ENCODE measurements around the gene CCDC169.
"Not testable (repeated sequence)": the region's sequence is repeated elsewhere in the genome, so short reads cannot be mapped to it uniquely, and the experiment has no call there.

Gene CCDC169

DNA sequence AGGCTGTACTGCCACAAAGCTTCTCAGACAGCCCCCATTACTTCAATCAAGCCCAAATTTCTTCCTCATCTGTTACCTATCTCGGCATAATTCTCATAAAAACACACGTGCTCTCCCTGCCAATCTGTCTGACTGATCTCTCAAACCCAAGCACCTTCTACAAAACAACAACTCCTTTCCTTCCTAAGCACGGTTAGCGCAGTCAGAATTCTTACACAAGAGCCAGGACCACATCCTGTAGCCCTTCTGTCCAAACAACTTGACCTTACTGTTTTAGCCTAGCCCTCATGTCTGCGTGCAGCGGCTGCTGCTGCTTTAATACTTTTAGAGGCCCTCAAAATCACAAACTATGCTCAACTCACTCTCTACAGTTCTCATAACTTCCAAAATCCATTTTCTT, 22.2 kb upstream of the CCDC169 start:
- H3K9me3 ChIP-seq (ENCODE audit: control insufficient read depth in 2 of 2, low read length in 2 of 2); H3K36me3 ChIP-seq (ENCODE audit: control insufficient read depth in 2 of 2, insufficient read depth in 2 of 2, low read length in 2 of 2); H3K9ac ChIP-seq (ENCODE audit: low read depth in 1 of 2, low read length in 2 of 2); H3K4me1 ChIP-seq (ENCODE audit: control insufficient read depth in 2 of 2, insufficient read depth in 2 of 2, low read length in 2 of 2); H3K27me3 ChIP-seq (ENCODE audit: control insufficient read depth in 2 of 2, insufficient read depth in 2 of 2, low read length in 2 of 2); H3K27ac ChIP-seq (ENCODE audit: low read depth in 2 of 2, low read length in 2 of 2); H3K4me3 ChIP-seq (ENCODE audit: low read length in 2 of 2): not testable (repeated sequence)

DNA sequence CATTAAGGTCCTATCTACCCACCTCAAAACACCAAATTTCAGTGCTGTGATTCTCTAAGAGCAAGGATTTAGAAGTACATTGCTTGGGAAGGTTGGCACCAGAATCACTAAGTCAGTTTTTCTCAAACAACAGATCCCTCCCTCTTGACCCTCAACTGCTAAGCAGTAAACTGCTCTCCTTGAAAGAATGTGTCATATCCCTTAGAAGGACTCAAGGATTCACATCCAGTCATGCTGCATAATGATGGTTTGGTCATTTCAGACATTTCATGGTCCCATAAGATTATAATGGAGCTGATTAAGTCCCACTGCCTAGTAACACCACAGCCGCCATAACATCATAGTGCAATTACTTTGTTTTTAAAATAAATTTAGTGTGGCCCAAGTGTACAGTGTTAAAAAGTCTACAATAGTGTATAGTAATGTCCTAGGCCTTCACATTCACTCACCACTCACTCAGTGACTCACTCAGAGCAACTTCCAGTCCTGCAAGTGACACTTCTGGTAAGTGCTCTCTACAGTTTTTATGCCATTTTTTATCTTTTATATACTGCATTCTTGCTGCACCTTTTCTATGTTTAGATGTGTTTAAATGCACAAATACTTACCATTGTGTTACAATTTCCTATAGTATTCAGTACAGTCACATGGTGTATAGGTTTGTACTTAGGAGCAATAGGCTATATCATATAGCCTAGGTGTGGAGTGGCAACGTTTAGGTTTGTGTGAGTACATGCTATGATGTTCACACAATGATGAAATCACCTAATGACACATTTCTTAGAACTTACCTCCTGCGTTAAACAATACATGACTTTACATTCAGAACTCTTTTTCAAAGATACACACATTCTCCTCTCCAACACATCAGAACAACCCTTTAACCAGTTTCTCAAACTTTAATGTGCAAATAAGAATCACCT, 15.7 kb upstream of the CCDC169 start:
- no peak overlapping the region for H3K4me3 ChIP-seq (ENCODE audit: low read length in 2 of 2)
- H3K9ac ChIP-seq (ENCODE audit: low read depth in 1 of 2, low read length in 2 of 2), result no peak overlapping the region
- H3K9me3 ChIP-seq (ENCODE audit: control insufficient read depth in 2 of 2, low read length in 2 of 2), result no peaks in the 10 kb centered on the region
- H3K27ac ChIP-seq (ENCODE audit: low read depth in 2 of 2, low read length in 2 of 2), result no peak overlapping the region
- no peaks in the 10 kb centered on the region for H3K27me3 ChIP-seq (ENCODE audit: control insufficient read depth in 2 of 2, insufficient read depth in 2 of 2, low read length in 2 of 2)
- H3K4me1 ChIP-seq (ENCODE audit: control insufficient read depth in 2 of 2, insufficient read depth in 2 of 2, low read length in 2 of 2), result no peaks in the 10 kb centered on the region
- peaks cover 0 to 3% of the 10 kb centered on the region in 2 donors for H3K36me3 ChIP-seq (ENCODE audit: control insufficient read depth in 2 of 2, insufficient read depth in 2 of 2, low read length in 2 of 2)

DNA sequence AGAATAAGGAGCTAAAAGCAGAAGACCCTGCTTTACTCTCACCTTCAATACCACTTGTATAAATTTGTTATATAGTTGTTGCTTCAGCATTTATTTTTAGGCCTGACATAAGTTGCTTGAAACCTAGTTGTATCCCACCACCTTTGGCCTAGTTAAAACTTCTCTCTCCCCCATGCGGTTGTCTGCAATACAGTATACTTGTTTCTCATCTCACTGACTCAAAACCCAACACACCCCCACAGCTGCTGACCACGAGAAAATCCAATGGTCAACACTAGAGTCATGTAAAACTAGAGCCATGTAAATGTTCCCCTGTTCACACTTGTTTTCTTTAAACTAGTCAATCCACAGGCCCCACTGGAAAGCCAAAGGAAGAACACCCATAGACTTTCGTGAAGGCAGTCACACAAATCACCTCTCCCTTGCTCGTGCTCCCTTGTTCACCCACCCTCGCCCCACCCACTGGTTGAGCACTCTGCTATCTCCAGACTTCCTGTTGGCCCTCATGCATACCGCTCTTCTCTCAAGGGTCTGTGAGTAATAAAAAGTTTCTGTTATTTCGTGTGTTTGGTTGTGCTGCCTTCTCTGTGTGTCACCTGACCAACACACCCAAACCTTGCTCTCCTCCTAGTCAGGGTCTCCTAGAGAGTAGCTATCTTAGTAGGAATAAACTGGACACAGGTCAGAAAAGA, 12.9 kb upstream of the CCDC169 start:
- no peaks in the 10 kb centered on the region for H3K4me1 ChIP-seq (ENCODE audit: control insufficient read depth in 2 of 2, insufficient read depth in 2 of 2, low read length in 2 of 2)
- no peak overlapping the region for H3K4me3 ChIP-seq (ENCODE audit: low read length in 2 of 2)
- H3K27ac ChIP-seq (ENCODE audit: low read depth in 2 of 2, low read length in 2 of 2), result no peak overlapping the region
- H3K9ac ChIP-seq (ENCODE audit: low read depth in 1 of 2, low read length in 2 of 2), result no peak overlapping the region
- H3K9me3 ChIP-seq (ENCODE audit: control insufficient read depth in 2 of 2, low read length in 2 of 2), result no peaks in the 10 kb centered on the region
- peaks cover 0 to 3% of the 10 kb centered on the region in 2 donors for H3K36me3 ChIP-seq (ENCODE audit: control insufficient read depth in 2 of 2, insufficient read depth in 2 of 2, low read length in 2 of 2)
- H3K27me3 ChIP-seq (ENCODE audit: control insufficient read depth in 2 of 2, insufficient read depth in 2 of 2, low read length in 2 of 2), result no peaks in the 10 kb centered on the region

DNA sequence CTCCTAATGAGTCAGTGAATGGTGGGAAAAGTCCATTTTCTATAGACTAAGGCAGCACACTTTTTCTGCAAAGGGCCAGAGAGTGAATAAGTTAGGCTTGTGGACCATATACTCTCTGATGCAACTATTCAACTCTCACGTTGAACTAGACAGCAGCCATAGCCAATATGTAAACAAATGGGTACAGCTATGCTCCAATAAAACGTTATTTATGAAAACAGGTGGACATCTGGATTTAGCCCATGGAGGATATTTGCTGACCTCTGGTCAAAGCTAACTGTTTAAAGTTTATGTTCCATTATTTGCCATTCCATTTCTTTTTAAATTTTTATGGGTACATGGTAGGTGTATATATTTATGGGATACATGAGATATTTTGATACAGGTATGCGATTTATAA, 4.7 kb upstream of the CCDC169 start:
- Histone ChIP-seq H3K9me3 (ENCODE audit: control insufficient read depth in 2 of 2, low read length in 2 of 2) (no peaks in the 10 kb centered on the region), H3K36me3 (ENCODE audit: control insufficient read depth in 2 of 2, insufficient read depth in 2 of 2, low read length in 2 of 2) (no peaks in the 10 kb centered on the region), H3K4me1 (ENCODE audit: control insufficient read depth in 2 of 2, insufficient read depth in 2 of 2, low read length in 2 of 2) (no peaks in the 10 kb centered on the region), H3K27me3 (ENCODE audit: control insufficient read depth in 2 of 2, insufficient read depth in 2 of 2, low read length in 2 of 2) (peaks cover 0 to 6% of the 10 kb centered on the region in 2 donors), H3K9ac (ENCODE audit: low read depth in 1 of 2, low read length in 2 of 2) (no peak overlapping the region), H3K4me3 (ENCODE audit: low read length in 2 of 2) (no peak overlapping the region), H3K27ac (ENCODE audit: low read depth in 2 of 2, low read length in 2 of 2) (no peak overlapping the region)

DNA sequence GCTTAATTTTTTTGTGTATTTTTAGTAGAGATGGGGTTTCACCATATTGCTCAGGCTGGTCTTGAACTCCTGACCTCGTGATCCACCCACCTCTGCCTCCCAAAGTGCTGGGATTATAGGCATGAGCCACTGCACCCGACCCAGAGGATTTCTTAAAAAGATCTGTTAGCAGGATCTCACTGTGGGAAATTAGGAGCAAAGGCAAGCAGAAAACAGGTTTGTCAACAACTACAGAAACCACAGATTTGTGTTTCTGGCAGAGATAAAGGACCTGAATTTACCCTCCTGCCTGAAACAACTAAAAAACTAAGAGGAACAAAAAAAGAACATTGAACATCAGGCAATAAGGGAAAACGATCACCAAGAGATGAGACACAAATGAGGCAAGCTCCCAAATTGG, 1.9 kb upstream of the CCDC169 start:
- H3K4me1 ChIP-seq (ENCODE audit: control insufficient read depth in 2 of 2, insufficient read depth in 2 of 2, low read length in 2 of 2); H3K36me3 ChIP-seq (ENCODE audit: control insufficient read depth in 2 of 2, insufficient read depth in 2 of 2, low read length in 2 of 2); H3K4me3 ChIP-seq (ENCODE audit: low read length in 2 of 2); H3K27me3 ChIP-seq (ENCODE audit: control insufficient read depth in 2 of 2, insufficient read depth in 2 of 2, low read length in 2 of 2); H3K27ac ChIP-seq (ENCODE audit: low read depth in 2 of 2, low read length in 2 of 2); H3K9me3 ChIP-seq (ENCODE audit: control insufficient read depth in 2 of 2, low read length in 2 of 2); H3K9ac ChIP-seq (ENCODE audit: low read depth in 1 of 2, low read length in 2 of 2): not testable (repeated sequence)

DNA sequence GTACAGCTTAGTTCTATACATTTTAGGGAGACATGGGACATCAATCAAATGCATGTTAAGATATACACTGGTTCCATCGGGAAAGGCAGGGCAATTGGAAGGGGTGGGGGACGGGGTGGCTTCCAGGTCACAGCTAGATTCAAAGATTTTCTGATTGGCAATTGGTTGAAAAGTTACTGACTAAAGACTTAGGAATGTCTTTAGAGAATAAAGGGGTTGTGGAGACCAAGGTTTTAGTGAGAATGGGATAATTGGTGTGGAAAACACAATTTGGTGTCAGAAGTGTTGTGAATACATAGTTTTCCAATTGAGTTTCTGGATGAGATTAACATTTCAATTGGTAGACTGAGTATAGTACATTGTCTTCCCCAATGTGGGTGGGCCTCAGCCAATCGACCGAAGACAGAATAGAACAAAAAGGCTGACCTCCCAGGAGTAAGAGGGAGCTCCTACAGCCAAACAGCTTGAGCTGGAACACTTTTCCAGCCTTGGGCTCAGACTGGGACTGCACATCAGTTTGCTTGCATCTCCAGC, 988 bp upstream of the CCDC169 start:
- no peak overlapping the region for H3K27ac ChIP-seq (ENCODE audit: low read depth in 2 of 2, low read length in 2 of 2)
- H3K4me1 ChIP-seq (ENCODE audit: control insufficient read depth in 2 of 2, insufficient read depth in 2 of 2, low read length in 2 of 2), result no peaks in the 10 kb centered on the region
- H3K27me3 ChIP-seq (ENCODE audit: control insufficient read depth in 2 of 2, insufficient read depth in 2 of 2, low read length in 2 of 2), result peaks cover 0 to 6% of the 10 kb centered on the region in 2 donors
- no peak overlapping the region for H3K9ac ChIP-seq (ENCODE audit: low read depth in 1 of 2, low read length in 2 of 2)
- H3K36me3 ChIP-seq (ENCODE audit: control insufficient read depth in 2 of 2, insufficient read depth in 2 of 2, low read length in 2 of 2), result no peaks in the 10 kb centered on the region
- H3K4me3 ChIP-seq (ENCODE audit: low read length in 2 of 2), result no peak overlapping the region
- H3K9me3 ChIP-seq (ENCODE audit: control insufficient read depth in 2 of 2, low read length in 2 of 2), result no peaks in the 10 kb centered on the region

DNA sequence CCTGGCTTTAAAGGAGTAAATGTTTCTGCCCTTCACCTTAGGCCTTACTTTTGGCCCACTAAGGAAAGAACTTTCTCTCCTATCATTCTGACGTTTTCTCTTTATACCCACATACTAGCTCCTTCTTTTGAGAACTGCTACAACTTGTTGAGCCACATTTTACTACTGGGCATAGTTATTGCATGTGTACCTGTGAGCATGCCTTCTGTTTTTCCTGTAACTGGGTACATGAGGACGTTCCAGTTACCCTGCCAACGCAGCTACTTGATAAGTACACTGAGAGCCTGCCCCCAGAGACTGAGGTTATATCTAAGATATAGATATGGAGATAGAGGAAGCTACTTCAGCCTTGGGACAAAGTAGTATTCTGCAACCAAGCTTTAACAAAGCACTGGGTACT, 3.5 kb downstream of the CCDC169 start:
- Histone ChIP-seq H3K9me3 (ENCODE audit: control insufficient read depth in 2 of 2, low read length in 2 of 2) (no peaks in the 10 kb centered on the region), H3K9ac (ENCODE audit: low read depth in 1 of 2, low read length in 2 of 2) (no peak overlapping the region), H3K4me1 (ENCODE audit: control insufficient read depth in 2 of 2, insufficient read depth in 2 of 2, low read length in 2 of 2) (no peaks in the 10 kb centered on the region), H3K36me3 (ENCODE audit: control insufficient read depth in 2 of 2, insufficient read depth in 2 of 2, low read length in 2 of 2) (no peaks in the 10 kb centered on the region), H3K27ac (ENCODE audit: low read depth in 2 of 2, low read length in 2 of 2) (no peak overlapping the region), H3K4me3 (ENCODE audit: low read length in 2 of 2) (no peak overlapping the region), H3K27me3 (ENCODE audit: control insufficient read depth in 2 of 2, insufficient read depth in 2 of 2, low read length in 2 of 2) (peaks cover 0 to 6% of the 10 kb centered on the region in 2 donors)

DNA sequence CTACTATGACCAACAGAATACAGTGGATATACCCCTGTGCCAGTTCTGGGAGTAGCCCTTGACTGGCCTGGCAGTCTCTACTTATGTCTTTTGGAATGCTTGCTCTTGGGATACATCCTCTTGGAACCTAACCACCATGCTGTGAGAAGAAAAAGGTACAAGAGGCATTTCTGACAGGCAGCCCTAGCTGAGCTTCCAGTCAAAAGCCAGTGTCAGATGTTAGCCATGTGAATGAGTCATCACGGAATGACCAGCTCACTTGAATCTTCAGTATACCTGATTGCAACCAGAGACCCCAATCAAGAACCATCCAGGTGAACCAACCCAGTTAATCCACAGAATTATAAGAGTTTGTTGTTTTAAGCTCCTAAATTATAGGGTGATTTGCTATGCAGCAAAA, 4.1 kb downstream of the CCDC169 start:
- no peak overlapping the region for H3K4me3 ChIP-seq (ENCODE audit: low read length in 2 of 2)
- no peaks in the 10 kb centered on the region for H3K36me3 ChIP-seq (ENCODE audit: control insufficient read depth in 2 of 2, insufficient read depth in 2 of 2, low read length in 2 of 2)
- no peak overlapping the region for H3K27ac ChIP-seq (ENCODE audit: low read depth in 2 of 2, low read length in 2 of 2)
- no peak overlapping the region for H3K9ac ChIP-seq (ENCODE audit: low read depth in 1 of 2, low read length in 2 of 2)
- peaks cover 0 to 2% of the 10 kb centered on the region in 2 donors for H3K27me3 ChIP-seq (ENCODE audit: control insufficient read depth in 2 of 2, insufficient read depth in 2 of 2, low read length in 2 of 2)
- no peaks in the 10 kb centered on the region for H3K4me1 ChIP-seq (ENCODE audit: control insufficient read depth in 2 of 2, insufficient read depth in 2 of 2, low read length in 2 of 2)
- H3K9me3 ChIP-seq (ENCODE audit: control insufficient read depth in 2 of 2, low read length in 2 of 2), result no peaks in the 10 kb centered on the region

DNA sequence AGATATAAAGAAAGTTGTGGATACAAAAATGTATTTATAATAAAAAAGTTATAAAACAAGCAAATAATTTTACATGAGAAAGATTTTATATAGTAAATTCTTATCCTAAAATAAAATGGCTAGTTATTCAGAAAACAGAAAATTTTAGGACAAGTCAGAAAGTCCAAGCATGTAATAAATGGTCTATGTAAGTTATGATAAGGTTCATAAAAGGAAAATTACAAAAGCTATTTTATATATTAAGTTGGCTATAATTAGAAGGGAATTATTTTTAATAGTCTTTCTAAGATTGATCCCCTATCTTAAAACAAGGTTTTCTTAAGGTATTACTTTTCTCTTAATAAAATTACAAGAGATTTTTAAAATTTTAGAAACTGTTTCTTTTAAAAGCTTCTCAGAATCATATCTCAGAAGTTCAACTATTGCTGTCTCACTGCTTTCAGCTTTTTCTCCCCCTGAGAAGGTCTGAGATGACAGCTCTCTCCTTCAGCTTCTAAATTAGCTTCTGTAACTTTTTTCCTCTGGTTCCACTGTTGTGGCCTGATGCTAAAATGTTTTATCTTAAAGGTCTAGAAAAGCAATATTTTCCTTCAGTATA, 8.7 kb downstream of the CCDC169 start:
- no peaks in the 10 kb centered on the region for H3K4me1 ChIP-seq (ENCODE audit: control insufficient read depth in 2 of 2, insufficient read depth in 2 of 2, low read length in 2 of 2)
- H3K27ac ChIP-seq (ENCODE audit: low read depth in 2 of 2, low read length in 2 of 2), result no peak overlapping the region
- H3K36me3 ChIP-seq (ENCODE audit: control insufficient read depth in 2 of 2, insufficient read depth in 2 of 2, low read length in 2 of 2), result no peaks in the 10 kb centered on the region
- H3K4me3 ChIP-seq (ENCODE audit: low read length in 2 of 2), result no peak overlapping the region
- no peaks in the 10 kb centered on the region for H3K27me3 ChIP-seq (ENCODE audit: control insufficient read depth in 2 of 2, insufficient read depth in 2 of 2, low read length in 2 of 2)
- H3K9ac ChIP-seq (ENCODE audit: low read depth in 1 of 2, low read length in 2 of 2), result no peak overlapping the region
- no peaks in the 10 kb centered on the region for H3K9me3 ChIP-seq (ENCODE audit: control insufficient read depth in 2 of 2, low read length in 2 of 2)

DNA sequence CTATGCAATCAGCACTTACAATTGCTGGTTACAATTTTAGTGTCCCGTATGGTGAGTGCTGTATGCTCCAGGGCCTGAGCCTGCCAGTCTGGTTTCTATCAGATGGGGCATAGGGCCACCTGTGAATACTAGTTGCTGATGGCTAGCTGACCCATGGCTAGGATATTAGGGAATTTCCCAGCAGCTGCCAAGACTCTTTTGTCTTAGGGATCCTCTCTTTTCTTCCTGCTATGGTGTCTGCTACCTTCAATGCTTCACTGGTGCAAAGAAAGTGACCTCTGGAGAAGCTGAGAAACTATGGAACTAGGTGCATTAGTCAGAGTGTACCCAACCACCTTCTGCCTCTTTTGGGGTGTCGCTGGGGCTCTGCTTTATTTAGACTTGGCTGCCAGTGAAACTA, 11.6 kb downstream of the CCDC169 start:
- Histone ChIP-seq H3K9ac (ENCODE audit: low read depth in 1 of 2, low read length in 2 of 2) (no peak overlapping the region), H3K4me1 (ENCODE audit: control insufficient read depth in 2 of 2, insufficient read depth in 2 of 2, low read length in 2 of 2) (no peaks in the 10 kb centered on the region), H3K36me3 (ENCODE audit: control insufficient read depth in 2 of 2, insufficient read depth in 2 of 2, low read length in 2 of 2) (no peaks in the 10 kb centered on the region), H3K4me3 (ENCODE audit: low read length in 2 of 2) (no peak overlapping the region), H3K27ac (ENCODE audit: low read depth in 2 of 2, low read length in 2 of 2) (no peak overlapping the region), H3K9me3 (ENCODE audit: control insufficient read depth in 2 of 2, low read length in 2 of 2) (no peaks in the 10 kb centered on the region), H3K27me3 (ENCODE audit: control insufficient read depth in 2 of 2, insufficient read depth in 2 of 2, low read length in 2 of 2) (no peaks in the 10 kb centered on the region)
